ENCODE results near the gene SLX9. TPM values are rescaled to one million over a fixed set of nuclear protein-coding genes. Genes with fewer than 3 reads are reported as not detected.

SLX9 gene
- total RNA-seq, 4 donors from 2014 or later = 7.5 to 16.4 (median 10.5) TPM

DNA sequence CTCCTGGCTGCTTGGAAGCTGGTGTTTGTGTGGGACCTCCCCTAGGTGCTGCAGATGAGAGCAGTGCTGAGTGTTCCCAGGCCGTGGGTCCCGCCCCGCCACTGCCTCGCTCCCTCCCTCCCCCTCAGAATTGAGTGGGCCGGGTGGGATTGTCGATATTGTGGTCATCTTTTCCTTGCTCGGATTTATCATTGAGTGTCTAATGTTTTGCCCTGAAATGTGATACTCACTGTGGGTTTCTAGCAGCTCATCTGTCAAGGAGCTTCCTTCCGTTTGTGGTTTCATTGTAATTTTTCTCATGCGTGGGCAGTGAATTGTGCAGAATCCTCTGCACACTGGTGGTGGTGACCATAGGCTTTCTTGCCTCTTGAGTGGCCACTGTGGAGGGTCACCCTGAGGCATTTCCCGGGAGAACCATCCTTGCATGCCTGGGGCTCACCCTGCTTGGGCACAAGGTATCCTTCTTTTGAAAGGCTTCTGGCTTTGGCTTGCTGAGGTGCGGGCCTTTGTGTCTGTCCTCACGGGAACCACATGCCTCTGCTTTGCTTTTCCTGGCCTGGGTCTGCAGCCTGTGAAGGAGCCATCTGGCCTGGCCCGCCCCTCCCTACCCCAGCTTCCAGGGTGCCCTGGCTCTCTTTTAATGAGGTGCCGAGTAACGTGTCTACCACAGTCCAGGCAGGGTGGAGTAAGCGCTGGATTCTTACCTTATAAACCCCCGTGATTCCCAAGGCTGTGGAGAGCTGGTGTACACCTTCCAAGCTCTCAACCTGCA lies 25.6 kb downstream of the SLX9 start:
- TF ChIP-seq CTCF (IDR thresholded peaks at IDR 0.05; ENCODE audit: low read depth) = no peak

DNA sequence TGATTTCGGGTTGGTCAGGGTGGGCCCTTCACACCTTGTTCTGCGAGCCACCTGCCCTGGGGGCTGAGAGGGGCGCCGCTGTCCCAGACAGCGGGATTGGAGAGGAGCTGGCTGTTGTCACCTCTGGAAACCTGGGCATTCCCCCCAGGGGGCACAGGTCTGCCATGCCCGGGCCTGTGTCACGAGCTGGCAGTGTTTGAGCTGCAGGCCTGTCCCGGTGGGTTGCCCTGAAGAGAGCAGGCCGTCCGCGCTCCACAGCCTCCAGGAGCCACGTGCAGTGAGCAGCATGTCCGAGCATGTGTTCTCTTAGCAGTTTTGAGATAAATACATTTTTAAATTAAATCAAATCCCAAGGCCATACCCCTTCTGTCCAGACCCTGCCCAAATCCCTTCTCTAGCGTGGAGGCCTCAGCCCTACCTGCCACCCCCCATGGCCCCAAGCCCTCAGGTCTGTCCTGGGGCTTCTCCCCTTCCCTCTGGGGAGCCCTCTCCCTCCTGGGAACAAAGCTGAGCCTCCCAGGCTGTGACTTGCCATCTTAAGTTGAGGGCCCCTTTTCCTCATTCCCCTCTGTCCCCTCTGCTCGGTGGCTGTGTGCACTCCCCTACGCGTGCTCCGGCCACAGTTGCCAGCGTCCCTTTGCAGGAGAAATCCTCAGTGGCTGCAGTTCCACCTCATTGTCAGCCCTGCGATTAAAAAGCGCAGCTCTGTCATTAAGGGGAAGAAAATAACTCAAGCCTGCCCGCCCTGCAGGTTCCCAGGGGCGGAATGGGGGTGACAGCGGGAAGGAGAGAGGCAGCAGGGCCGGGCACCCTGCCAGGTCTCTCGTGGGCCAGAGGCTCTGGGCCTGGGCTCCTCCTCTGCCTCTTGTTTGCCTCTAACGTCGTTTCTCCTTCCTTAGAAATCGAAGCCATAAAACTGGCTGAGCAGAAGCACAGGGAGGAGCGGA lies 26.6 kb downstream of the SLX9 start:
- TF ChIP-seq CTCF (IDR thresholded peaks at IDR 0.05; ENCODE audit: low read depth) = no peak

DNA sequence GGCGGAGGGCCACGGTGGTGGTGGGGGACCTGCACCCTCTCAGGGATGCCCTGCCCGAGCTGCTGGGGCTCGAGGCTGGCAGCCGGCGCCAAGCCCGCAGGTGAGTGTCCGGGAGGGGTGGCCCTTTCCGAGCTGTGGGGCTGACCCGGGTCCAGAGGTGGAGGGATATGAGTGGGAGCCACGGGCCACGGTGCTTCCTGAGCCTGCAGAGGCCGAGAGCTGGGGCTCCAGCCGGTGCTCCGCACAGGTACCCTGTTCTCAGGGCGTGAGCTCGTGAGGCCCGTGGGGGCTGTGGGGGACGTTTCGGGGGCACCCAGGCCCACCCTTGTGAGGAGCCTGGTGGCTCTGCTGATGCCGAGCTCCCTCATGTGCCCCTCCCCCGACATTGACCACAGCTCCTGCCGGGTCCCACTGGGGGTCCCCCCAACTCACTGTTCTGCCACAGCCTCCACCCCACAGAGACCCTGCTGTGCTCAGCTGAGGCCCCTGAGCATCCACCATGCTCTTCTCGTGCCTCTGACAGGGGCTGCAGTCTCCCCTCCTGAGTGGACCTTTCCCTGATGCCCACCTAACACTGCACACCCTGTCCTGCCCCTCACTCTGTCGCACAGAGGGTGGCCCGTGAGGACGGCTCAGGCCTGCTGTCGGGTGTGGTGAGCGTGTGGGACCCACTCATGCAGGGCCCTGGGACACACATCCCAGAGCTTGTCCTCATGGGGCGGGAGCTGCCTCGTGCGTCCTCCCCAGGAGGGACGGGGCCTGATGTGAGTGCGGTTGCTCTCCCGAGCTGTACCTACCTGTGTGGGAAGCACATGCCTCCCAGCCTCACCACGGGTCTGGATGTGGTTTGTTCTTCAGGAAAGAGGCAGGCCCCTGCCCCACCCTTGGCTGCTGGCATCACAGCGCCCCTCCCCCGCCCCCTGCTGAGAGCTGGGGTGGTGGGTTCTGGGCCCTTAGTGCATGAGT lies 27.5 kb downstream of the SLX9 start:
- TF ChIP-seq CTCF (IDR thresholded peaks at IDR 0.05; ENCODE audit: low read depth) = no peak

DNA sequence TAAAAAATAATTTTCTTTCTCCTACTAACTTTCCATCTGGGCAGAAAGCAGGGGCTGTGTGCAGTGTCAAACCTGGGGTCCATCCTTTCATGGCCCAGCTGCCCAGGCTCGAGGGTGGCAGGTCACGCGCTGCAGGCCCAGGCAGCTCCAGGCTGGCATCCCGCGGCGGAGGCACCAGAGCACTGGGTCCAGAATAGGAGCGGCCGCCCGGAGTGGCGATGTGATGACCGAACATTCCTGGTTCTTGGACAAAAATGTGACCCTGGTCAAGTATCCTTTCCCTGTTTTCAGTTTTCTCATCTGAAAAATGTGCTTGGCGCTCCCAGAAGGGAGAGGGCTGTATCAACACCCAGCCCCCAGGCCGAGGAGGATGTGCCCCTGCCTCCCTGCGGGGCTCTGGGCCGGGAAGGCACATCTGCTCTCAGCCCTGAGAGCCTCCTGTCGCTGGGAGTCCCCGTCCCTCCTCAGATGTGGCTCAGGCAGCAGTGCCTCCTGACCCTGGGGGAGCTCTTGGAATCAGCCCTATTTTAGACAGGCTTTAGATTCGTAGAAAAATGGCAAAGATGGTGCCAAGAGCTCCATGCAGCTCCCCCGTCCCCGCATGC lies 29.3 kb downstream of the SLX9 start:
- no peak for TF ChIP-seq CTCF (IDR thresholded peaks at IDR 0.05; ENCODE audit: low read depth)

GRCh38 chr21:44969931-44970755 lies 30.3 kb downstream of the SLX9 start:
- no peak for TF ChIP-seq CTCF (IDR thresholded peaks at IDR 0.05; ENCODE audit: low read depth)
